Activated T-cell treated with anti-CD3 and anti-CD28 coated beads, Interleukin-2, amount 50 U/mL, for 24 hours (primary cell): Measurements from ENCODE around the gene LAMA3.

Experiments used
- DNase-seq: peaks from one replicate; pipeline ENCODE4 v3.0.0-alpha.2; 2020
- H3K27ac Mint-ChIP-seq: 2 replicates; pipeline ENCODE4 v1.8.0; 2020; ENCODE audit warnings: mild to moderate bottlenecking, mixed read lengths
- H3K27me3 Mint-ChIP-seq: 2 replicates; pipeline ENCODE4 v1.8.0; 2020; ENCODE audit warnings: mixed read lengths
- H3K36me3 Mint-ChIP-seq: 2 replicates; pipeline ENCODE4 v1.8.0; 2020; ENCODE audit warnings: low read depth, mixed read lengths
- H3K4me1 Mint-ChIP-seq: 2 replicates; pipeline ENCODE4 v1.8.0; 2020; ENCODE audit warnings: low read depth, mixed read lengths
- H3K4me3 Mint-ChIP-seq: 2 replicates; pipeline ENCODE4 v1.8.0; 2020; ENCODE audit warnings: mild to moderate bottlenecking, moderate library complexity, mixed read lengths
- H3K9me3 Mint-ChIP-seq: 2 replicates; pipeline ENCODE4 v1.8.0; 2020; ENCODE audit warnings: mixed read lengths

LAMA3 gene

GRCh38 chr18:23995180-23995579, 305.9 kb downstream of the LAMA3 start:
- H3K36me3 Mint-ChIP-seq = no peaks in the 10 kb centered on the region
- peaks cover 51% of the 10 kb centered on the region for H3K4me1 Mint-ChIP-seq
- no peak overlapping the region for H3K27ac Mint-ChIP-seq
- no peaks in the 10 kb centered on the region for H3K9me3 Mint-ChIP-seq
- H3K27me3 Mint-ChIP-seq = no peaks in the 10 kb centered on the region
- no peak for DNase-seq
- no peak overlapping the region for H3K4me3 Mint-ChIP-seq

DNA sequence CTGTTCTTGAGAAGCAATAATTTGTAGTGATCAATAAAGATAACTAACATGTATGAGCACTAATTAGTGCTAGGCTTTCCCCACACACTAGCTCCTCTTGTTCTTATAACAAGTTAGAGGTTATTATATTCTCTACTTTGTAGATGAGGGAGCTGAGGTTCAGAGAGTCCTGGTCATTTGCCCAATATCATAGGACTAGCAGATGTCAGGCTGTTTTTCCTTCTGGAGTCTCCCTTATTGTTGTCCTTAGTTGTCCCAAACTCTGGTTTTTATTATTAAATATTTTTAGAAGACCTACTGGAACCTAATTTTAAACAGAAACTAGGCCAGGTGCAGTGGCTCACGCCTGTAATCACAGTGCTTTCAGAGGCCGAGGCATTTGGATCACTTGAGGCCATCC, 308.8 kb downstream of the LAMA3 start:
- Mint-ChIP-seq H3K9me3 (no peaks in the 10 kb centered on the region), H3K27ac (no peak overlapping the region), H3K27me3 (no peaks in the 10 kb centered on the region), H3K4me1 (peaks cover 53% of the 10 kb centered on the region), H3K4me3 (no peak overlapping the region), H3K36me3 (no peaks in the 10 kb centered on the region)
- no peak for DNase-seq

GRCh38 chr18:23998820-23999219, 309.6 kb downstream of the LAMA3 start:
- Mint-ChIP-seq H3K36me3 (no peaks in the 10 kb centered on the region), H3K4me1 (peaks cover 56% of the 10 kb centered on the region), H3K27me3 (no peaks in the 10 kb centered on the region), H3K4me3 (no peak overlapping the region), H3K27ac (no peak overlapping the region), H3K9me3 (no peaks in the 10 kb centered on the region)
- no peak for DNase-seq

DNA sequence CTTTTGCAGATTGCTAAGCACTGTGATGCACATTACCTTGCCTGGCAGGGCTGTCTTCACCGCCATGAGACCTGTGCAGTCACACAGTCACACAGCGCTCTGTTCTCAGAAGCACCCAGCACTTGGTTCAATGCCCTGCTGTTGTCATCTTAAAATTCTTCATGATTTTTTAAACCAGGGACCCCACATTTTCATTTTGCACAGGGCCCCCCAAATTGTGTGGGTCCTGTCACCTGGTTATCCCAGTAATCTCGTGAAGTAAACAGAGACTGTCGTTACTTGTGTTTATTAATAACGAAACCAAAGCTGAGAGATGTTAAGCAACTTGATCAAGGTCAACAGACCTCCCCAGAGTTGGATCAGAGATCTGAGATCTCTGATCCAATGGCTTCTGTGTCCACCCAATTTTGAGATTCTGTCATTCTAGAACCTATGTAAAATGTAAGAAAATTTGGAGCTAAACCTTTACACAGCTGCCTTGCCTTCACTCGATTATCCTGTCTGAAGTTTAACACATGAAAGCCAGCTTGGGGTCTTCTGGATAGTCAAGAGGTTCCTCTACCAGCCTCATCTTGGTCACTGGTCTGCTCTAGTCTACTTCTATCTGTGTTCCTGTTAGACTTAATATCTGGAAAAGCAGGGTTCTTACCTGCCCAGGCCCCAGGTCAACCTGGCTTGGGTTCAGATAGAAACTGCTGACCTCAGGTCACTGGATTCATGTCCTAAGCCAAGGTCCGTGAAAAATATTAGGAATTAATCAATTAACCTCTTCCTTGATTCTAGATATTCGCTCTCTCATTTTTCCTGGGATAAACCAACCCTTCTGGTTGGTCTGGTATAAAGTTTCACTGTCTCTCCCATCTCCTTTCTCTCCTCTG, 311.6 kb downstream of the LAMA3 start:
- Mint-ChIP-seq H3K27me3 (no peaks in the 10 kb centered on the region), H3K36me3 (no peaks in the 10 kb centered on the region), H3K4me1 (peaks cover 58% of the 10 kb centered on the region), H3K27ac (peak overlapping the region; percentile 67), H3K9me3 (no peaks in the 10 kb centered on the region), H3K4me3 (peak overlapping the region; percentile 26)
- no peak for DNase-seq

GRCh38 chr18:24002479-24002878, 313.2 kb downstream of the LAMA3 start:
- Mint-ChIP-seq H3K36me3 (no peaks in the 10 kb centered on the region), H3K4me1 (peaks cover 63% of the 10 kb centered on the region), H3K4me3 (no peak overlapping the region), H3K9me3 (no peaks in the 10 kb centered on the region), H3K27ac (no peak overlapping the region), H3K27me3 (no peaks in the 10 kb centered on the region)
- no peak for DNase-seq

- Mint-ChIP-seq H3K27ac (no peak overlapping the region), H3K27me3 (no peaks in the 10 kb centered on the region), H3K4me3 (no peak overlapping the region), H3K4me1 (peaks cover 68% of the 10 kb centered on the region), H3K9me3 (no peaks in the 10 kb centered on the region), H3K36me3 (no peaks in the 10 kb centered on the region)
- DNase-seq = no peak
Observed at GRCh38 chr18:24003288-24003687, 314.0 kb downstream of the LAMA3 start.

DNA sequence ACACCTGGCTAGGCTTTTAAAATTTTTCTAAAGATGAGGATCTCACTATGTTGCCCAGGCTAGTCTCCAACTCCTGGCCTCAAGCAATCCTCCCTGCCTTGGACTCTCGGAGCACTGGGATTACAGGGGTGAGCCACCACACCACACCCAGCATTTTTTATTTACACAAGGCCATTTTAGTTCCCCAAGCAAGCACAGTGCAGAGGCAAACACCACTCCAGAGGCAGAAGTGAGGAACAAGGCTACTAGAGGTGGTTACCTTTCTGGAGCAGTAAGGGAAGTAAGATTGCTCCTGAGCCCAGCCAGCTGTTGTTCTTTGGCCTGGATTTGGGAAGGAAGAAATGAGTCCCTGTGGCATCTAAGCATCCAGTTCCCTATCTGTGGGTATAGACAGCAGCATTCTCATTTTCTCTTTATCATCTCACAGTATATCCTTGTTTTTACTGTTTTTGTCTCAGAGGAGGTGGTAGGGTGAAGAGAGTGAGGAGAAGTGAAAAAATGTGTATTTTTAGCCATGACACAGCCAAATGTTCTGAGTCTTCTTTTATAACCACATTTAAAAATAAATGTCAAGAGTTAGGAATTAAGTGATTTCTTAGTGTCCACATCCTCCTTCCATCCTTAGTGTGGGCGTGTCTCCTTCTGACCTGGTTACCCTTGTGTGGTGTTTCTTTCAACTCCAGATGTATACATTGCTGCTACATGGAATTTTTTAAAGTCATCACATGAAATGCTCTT, 314.8 kb downstream of the LAMA3 start:
- Mint-ChIP-seq H3K9me3 (no peaks in the 10 kb centered on the region), H3K27ac (peak overlapping the region; percentile 45), H3K27me3 (no peaks in the 10 kb centered on the region), H3K4me3 (no peak overlapping the region), H3K4me1 (peaks cover 70% of the 10 kb centered on the region), H3K36me3 (no peaks in the 10 kb centered on the region)
- DNase-seq = no peak
